Activated CD8-positive, alpha-beta memory T cell treated with anti-CD3 and anti-CD28 coated beads, Interleukin-2, amount 50 U/mL, for 1 hour (primary cell): Measurements from ENCODE around the gene SLC39A1.

Experiments
- DNase-seq: peaks from one replicate; pipeline ENCODE4 v3.0.0-alpha.2; 2020; ENCODE audit errors: extremely low read depth

The SLC39A1 gene

DNA sequence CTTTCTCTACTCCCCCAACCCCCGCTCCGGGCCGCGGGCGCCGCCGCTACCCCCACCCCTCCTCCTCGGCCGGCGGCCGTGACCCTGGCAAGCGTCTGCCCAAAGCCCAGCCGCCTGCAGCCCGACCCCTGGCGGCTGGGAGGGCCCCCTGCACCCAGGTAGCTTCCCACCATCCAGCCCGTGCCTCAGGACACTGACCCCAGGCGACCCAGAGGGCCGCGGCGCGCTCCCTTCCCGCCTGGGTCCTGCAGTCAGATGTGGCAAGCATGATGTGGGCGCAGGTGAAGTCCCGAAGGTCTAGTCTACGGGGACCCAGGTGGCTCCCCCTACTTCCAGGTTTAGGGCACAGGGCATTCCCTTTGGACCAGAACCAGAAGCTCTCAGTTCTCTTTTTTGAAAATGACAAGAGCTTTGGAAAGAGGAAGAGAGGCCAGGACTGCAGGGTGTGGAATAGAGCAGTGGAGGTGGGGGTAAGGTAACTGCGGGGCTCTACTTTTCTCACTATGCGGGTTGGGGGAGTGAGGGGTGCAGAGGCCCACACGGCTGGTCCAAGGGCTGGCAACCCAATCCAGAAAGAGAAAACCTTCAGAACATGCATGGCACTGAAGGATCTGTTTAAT lies 16.6 kb downstream of the SLC39A1 start, which contains the start of gene DENND4B:
DENND4B (minus strand) TSS at position 97 of the 620 bp plus-strand sequence. CDS start 2,344 bp downstream, outside the sequence.
- no peak for DNase-seq

- no peak for DNase-seq
Observed at GRCh38 chr1:153945795-153946621, 17.3 kb downstream of the SLC39A1 start.

GRCh38 chr1:153945131-153945794 lies 18.1 kb downstream of the SLC39A1 start:
- DNase-seq, result no peak

- no peak for DNase-seq
Observed at GRCh38 chr1:153944827-153945117, 18.6 kb downstream of the SLC39A1 start.

DNA sequence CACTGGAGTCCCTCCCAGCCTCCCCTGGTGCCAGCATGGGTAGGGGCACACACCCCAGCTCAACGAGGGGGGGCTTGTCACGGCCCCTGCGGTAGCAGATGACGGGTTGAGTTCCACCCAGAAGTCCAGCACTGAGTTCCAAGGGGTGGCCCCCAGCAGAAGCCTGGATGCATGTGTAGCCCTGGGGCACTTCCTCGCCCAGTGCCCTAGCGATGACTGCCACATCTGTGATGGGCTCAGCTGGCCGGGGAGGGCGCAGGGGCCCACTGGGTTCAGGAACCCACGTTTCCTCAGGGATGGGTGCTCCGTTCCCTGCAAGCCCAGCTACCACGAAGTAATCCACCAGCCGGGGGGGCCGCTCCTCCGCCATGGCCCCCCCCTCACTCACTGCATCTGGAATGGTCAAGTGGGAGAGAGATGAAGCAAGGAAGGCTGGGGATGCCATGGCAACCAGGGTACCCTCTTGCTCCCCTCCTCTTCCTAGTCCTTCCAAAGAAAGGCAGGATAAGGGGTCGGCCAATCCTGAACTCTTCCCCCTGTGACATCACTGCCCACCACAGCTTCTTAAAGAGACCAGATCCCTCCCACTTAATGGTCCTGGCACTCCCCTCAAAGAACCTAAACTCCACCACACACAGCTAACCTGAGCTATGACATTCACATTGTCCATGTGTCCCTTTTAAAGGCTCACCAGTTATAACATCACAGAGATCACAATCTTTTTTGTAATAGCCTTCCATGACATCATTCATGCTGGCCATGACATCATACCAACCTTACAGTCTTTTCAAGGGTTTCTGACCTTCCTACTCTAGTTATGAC lies 19.1 kb downstream of the SLC39A1 start:
- no peak for DNase-seq

- DNase-seq, result no peak
Observed at GRCh38 chr1:153942766-153943549, 20.4 kb downstream of the SLC39A1 start.

DNA sequence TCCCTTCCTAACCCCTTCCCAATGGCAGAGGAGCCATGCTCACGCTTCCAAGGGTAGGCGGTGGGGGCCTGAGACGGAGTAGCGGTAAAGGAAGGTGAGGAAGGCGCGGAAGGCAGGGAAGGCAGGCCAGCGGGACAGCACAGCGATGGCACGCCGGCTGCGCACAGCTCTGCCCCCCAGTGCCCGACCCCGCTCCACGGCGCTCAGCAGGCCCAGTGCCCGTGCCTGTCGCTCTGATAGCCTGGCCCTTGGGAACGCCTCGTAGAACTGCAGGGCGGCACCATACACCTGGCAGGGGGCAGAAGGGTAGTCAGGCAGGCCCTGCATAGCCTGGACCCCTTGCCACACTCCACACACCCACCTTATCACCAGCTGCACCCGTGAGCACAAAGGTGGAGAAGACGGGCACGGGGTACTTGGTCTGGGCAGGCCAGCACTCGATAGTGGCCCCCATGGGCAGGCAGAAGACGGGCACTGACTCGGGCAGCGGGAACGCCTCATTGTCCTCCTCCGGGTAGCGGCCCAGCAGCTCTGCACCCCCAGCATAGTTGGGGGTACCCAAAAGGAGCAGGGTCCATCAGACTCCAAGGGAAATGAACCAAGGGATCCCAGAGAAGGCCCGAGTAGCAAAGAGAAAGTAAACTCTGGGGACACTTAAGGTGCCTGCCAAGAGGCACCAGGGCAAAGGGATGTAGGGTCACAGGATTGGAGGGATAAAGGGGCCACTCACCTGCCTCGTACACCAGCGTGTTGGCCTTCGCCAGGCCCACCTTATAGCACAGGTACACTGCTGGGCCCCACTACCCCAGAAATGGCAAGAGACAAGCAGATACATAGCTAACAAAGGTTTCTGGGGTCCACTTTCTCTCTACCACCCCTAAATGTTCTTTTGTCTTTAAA lies 21.3 kb downstream of the SLC39A1 start:
- no peak for DNase-seq

DNA sequence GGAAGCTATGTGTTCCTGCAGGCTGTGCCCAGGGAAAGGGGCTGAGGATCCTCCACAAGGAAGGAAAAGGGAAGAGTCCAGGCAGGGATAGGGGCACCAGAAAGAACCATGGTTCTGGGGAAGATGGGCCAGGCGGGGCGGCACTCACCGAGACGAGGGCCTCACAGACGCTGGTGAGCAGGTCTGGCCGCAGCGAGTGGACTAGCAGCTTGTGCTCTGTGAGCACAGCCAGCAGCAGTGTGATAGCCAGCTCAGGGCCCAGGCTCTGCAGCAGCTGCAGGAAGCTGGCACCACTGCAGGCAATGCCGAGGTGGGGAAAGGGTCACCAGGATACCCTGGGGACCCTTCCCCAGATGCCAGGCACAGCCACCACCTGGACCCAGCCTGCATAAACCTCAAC lies 22.6 kb downstream of the SLC39A1 start:
- DNase-seq, result no peak

GRCh38 chr1:153939476-153939875 lies 23.9 kb downstream of the SLC39A1 start:
- no peak for DNase-seq

GRCh38 chr1:153938996-153939395 lies 24.3 kb downstream of the SLC39A1 start:
- DNase-seq, result no peak

DNA sequence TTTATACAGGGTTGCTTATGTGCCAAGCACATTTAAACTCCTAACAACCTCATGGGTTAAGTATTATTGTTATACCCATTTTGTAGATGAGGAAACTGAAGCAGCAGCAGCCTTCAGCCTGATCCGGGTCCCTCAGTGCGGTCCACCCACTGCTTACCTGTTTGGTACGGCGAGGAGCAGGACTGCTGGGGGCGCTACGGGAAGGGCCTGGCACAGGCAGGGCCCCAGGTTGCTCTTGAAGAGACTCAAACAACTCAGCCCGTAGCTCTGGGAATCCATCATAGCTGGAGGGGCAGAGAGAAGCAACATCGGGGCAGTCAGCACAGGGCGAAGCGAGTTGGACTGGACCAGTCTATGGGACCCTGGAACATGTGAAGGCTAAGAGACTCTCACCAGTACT lies 26.0 kb downstream of the SLC39A1 start:
- no peak for DNase-seq

GRCh38 chr1:153936011-153936802 lies 27.1 kb downstream of the SLC39A1 start:
- DNase-seq, result no peak

- no peak for DNase-seq
Observed at GRCh38 chr1:153934746-153935145, 28.6 kb downstream of the SLC39A1 start.

- DNase-seq, result no peak
Observed at GRCh38 chr1:153933955-153934354, 29.4 kb downstream of the SLC39A1 start.

DNA sequence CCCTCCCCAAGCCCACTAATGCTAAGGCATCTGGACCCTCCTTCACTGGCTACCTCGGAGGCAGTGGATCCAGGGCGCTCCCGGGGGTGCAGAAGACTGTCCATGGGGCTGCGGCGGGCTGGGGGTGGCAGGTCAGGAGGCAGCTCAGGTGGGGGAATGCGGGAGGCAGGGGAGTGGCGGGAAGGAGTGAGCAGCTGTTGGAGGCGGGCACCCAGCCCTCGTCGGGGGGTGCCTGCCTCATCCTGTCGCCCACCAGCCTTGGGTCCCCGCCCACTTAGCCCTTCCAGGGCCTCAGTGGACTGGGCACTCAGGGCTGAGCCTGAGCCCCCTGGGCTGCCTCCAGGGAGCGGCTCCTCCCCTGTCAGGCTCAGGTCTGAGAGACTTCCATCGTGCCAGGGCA lies 29.9 kb downstream of the SLC39A1 start:
- no peak for DNase-seq

GRCh38 chr1:153932156-153933131 lies 30.9 kb downstream of the SLC39A1 start:
- no peak for DNase-seq

GRCh38 chr1:153929981-153930948 lies 33.1 kb downstream of the SLC39A1 start:
- DNase-seq, result no peak
